Left colon (tissue), 2 donors: ENCODE measurements around the gene RNF207. TPM values are rescaled to one million over a fixed set of nuclear protein-coding genes. Genes with fewer than 3 reads are reported as not detected.

ENCODE experiments used
- ATAC-seq: fragments of 200-7000 bp; cut with Tn5 transposase; one replicate; pipeline ENCODE4 v1.9.1; 2020; ENCODE audit warnings: mild to moderate bottlenecking, moderate library complexity
- DNase-seq, 2 donors: peaks; one replicate each; pipeline ENCODE4 v3.0.0-alpha.2; 2020
- intact Hi-C, 2 donors: fragments of 100-400 bp; cut with DNase I in 1 of 2; cut with micrococcal nuclease in 1 of 2; formaldehyde crosslinking; loops; one replicate each; pipeline versions ENCODE4 v1.11.2 to v1.14.0; 2022; cut with DNase I, micrococcal nuclease
- total RNA-seq, 2 donors: library from RNA; stranded (reverse); fragmentation: NEBNext Ultra II Directional; extraction: Animal tissue kit (Norgen Biotek cat#: 25700); gene quantifications; one replicate each; pipeline ENCODE4 v1.2.1, GENCODE V29; 2021
- donor health status: DM: no; HTN: no; CAD: no.
- donor health status: DM: yes; HTN: yes; CAD: no.

RNF207 gene
- total RNA-seq, 2 donors from 2014 or later, result 40.8 to 65.3 TPM

GRCh38 chr1:6243053-6243834, 37.3 kb downstream of the RNF207 start:
- no peak for DNase-seq
- intact Hi-C loops, result loop anchor here in 1 of 2 donors (10.0 kb wide), 1 partner anchor 162 kb away; no protein-coding TSS in a partner anchor

GRCh38 chr1:6243993-6244392, 38.1 kb downstream of the RNF207 start, which contains the start of gene HES3:
Gene HES3, plus strand, starts transcription at chr1:6244179. Its CDS starts 187 bp downstream, at chr1:6244366.
- intact Hi-C loops, result loop anchor here in 1 of 2 donors (10.0 kb wide), 1 partner anchor 161 kb away; no protein-coding TSS in a partner anchor
- no peak for ATAC-seq
- DNase-seq, result no peak

More at GRCh38 chr1:6243053-6243834, 37.3 kb downstream of the RNF207 start:
- no peak for ATAC-seq

- ATAC-seq, result no peak
- no peak for DNase-seq
- intact Hi-C loops, result loop anchor here in 1 of 2 donors (10.0 kb wide), 1 partner anchor 160 kb away; no protein-coding TSS in a partner anchor
These were observed 38.6 kb downstream of the RNF207 start for GRCh38 chr1:6244401-6245049.

GRCh38 chr1:6245086-6245868, 39.4 kb downstream of the RNF207 start:
- DNase-seq, result peak in 1 of 2 donors; percentile 87
- intact Hi-C loops, result loop anchor here in 1 of 2 donors (10.0 kb wide), 1 partner anchor 160 kb away; no protein-coding TSS in a partner anchor
- peak; percentile 70 for ATAC-seq

- ATAC-seq, result peak; percentile 42
- intact Hi-C loops, result loop anchor here (2.0 to 10.0 kb wide), 2 partner anchors 97 to 159 kb away; no protein-coding TSS in a partner anchor
- DNase-seq, result peak in 1 of 2 donors; percentile 68
These were observed 40.1 kb downstream of the RNF207 start for GRCh38 chr1:6245869-6246496.

GRCh38 chr1:6246497-6247467, 40.9 kb downstream of the RNF207 start:
- intact Hi-C loops, result loop anchor here (2.0 to 10.0 kb wide), 2 partner anchors 96 to 158 kb away; no protein-coding TSS in a partner anchor
- DNase-seq (peak; percentile 71 to 81), ATAC-seq (peak; percentile 59)

GRCh38 chr1:6247651-6248050, 41.7 kb downstream of the RNF207 start:
- intact Hi-C loops, result loop anchor here (2.0 to 10.0 kb wide), 2 partner anchors 95 to 157 kb away; no protein-coding TSS in a partner anchor
- ATAC-seq, result no peak
- no peak for DNase-seq

- DNase-seq, result no peak
- ATAC-seq, result no peak
- intact Hi-C loops, result loop anchor here in 1 of 2 donors (10.0 kb wide), 1 partner anchor 157 kb away; no protein-coding TSS in a partner anchor
These were observed 42.4 kb downstream of the RNF207 start for GRCh38 chr1:6248161-6248776.

- ATAC-seq (peak; percentile 34), DNase-seq (no peak)
- intact Hi-C loops, result loop anchor here in 1 of 2 donors (10.0 kb wide), 1 partner anchor 156 kb away; no protein-coding TSS in a partner anchor
These were observed 43.2 kb downstream of the RNF207 start for GRCh38 chr1:6248932-6249738.

- ATAC-seq, result peak; percentile 10
- DNase-seq, result no peak
- intact Hi-C loops, result loop anchor here (5.0 to 10.0 kb wide), 2 partner anchors 87 to 155 kb away; no protein-coding TSS in a partner anchor
These were observed 44.1 kb downstream of the RNF207 start for GRCh38 chr1:6249739-6250689.

GRCh38 chr1:6251233-6251632, 45.3 kb downstream of the RNF207 start:
- DNase-seq (no peak), ATAC-seq (no peak)
- intact Hi-C loops, result loop anchor here (5.0 to 10.0 kb wide), 2 partner anchors 86 to 154 kb away; no protein-coding TSS in a partner anchor

- intact Hi-C loops, result loop anchor here (5.0 to 10.0 kb wide), 2 partner anchors 85 to 153 kb away; no protein-coding TSS in a partner anchor
- ATAC-seq, result no peak
- DNase-seq, result no peak
These were observed 45.9 kb downstream of the RNF207 start for GRCh38 chr1:6251681-6252373.

GRCh38 chr1:6252374-6252710, 46.4 kb downstream of the RNF207 start:
- intact Hi-C loops, result loop anchor here (5.0 to 10.0 kb wide), 2 partner anchors 85 to 152 kb away; no protein-coding TSS in a partner anchor
- ATAC-seq (no peak), DNase-seq (no peak)

GRCh38 chr1:6253380-6253779, 47.5 kb downstream of the RNF207 start:
- no peak for ATAC-seq
- intact Hi-C loops, result loop anchor here (5.0 to 10.0 kb wide), 2 partner anchors 84 to 151 kb away; no protein-coding TSS in a partner anchor

More at GRCh38 chr1:6253380-6253779, 47.5 kb downstream of the RNF207 start:
- no peak for DNase-seq
